Ovary (tissue), 9 donors: ENCODE data around the gene LANCL2. TPM values are rescaled to one million over a fixed set of nuclear protein-coding genes. Genes with fewer than 3 reads are reported as not detected.

Experiments used
- DNase-seq, 5 donors: peaks; one replicate each; pipeline ENCODE4 v3.0.0-alpha.2; 2019 to 2020
- H3K27ac ChIP-seq, 2 donors: fragments of 200-600 bp; one replicate each; pipeline versions ENCODE4 v1.5.1 to v1.8.0; 2019 to 2022
- H3K27me3 ChIP-seq: fragments of 200-600 bp; one replicate; pipeline ENCODE4 v1.8.0; 2022
- H3K36me3 ChIP-seq: fragments of 200-600 bp; sonication (generic); one replicate; pipeline ENCODE4 v1.5.1; 2019
- H3K4me1 ChIP-seq: one replicate; pipeline ENCODE4 v1.8.1; 2013; ENCODE audit warnings: mild to moderate bottlenecking, moderate library complexity; ENCODE audit not compliant: insufficient read depth
- H3K4me3 ChIP-seq: fragments of 200-600 bp; sonication (generic); one replicate; pipeline ENCODE4 v1.5.1; 2017
- H3K9me3 ChIP-seq, 2 donors: fragments of 200-600 bp in 1 of 2; sonication (generic) in 1 of 2; one replicate each; pipeline versions ENCODE4 v1.5.1 to v1.8.1; 2013 to 2019; ENCODE audit warnings: mild to moderate bottlenecking in 1 of 2, moderate library complexity in 1 of 2
- EP300 ChIP-seq: sonication (generic); formaldehyde crosslinking; IDR thresholded peaks from one replicate; pipeline ENCODE4 v1.6.1; 2017; ENCODE audit warnings: antibody characterized with exemption
- POLR2A ChIP-seq: fragments of 450-650 bp; IDR thresholded peaks from one replicate; pipeline ENCODE4 v1.6.1; 2017; ENCODE audit warnings: antibody characterized with exemption, mild to moderate bottlenecking, moderate library complexity
- WGBS, 3 donors: extraction: QIAGEN DNeasy Blood & Tissue Kit in 1 of 3; methylation state at CpG; one replicate each; pipeline versions ENCODE4 v1.1.5 to v1.1.7; 2013 to 2017; 5-methylcytosine and 5-hydroxymethylcytosine counted together
- intact Hi-C, 4 donors: fragments of 100-400 bp; cut with DNase I; formaldehyde crosslinking; loops; one replicate each; pipeline versions ENCODE4 v1.11.0 to v1.15.1; 2022 to 2023
- polyA plus RNA-seq, 2 donors: library from polyadenylated mRNA; stranded (reverse); fragments of 200-250 nt in 1 of 2; fragments of 350-450 nt in 1 of 2; fragmentation: Illumina TruSeq in 1 of 2; extraction: RNeasy Lipid Tissue Mini Kit (QIAGEN cat#74804) in 1 of 2; gene quantifications; one replicate each; pipeline ENCODE4 v1.2.3, GENCODE V29; 2013 to 2014
- total RNA-seq, 7 donors: library from RNA; depleted of rRNA in 2 of 7; stranded (reverse); fragments of >200 nt in 2 of 7; fragmentation: NEBNext Ultra II Directional in 3 of 7; extraction: Animal tissue kit (Norgen Biotek cat#: 25700) in 3 of 7; gene quantifications; one replicate each; pipeline versions ENCODE4 v1.1.0 to v1.2.4, GENCODE V29; 2016 to 2023
- TF ChIP-seq, protein P1 (sequence below), 3 donors: fragments of 450-650 bp in 2 of 3; fragments of 200-600 bp in 1 of 3; IDR thresholded peaks; one replicate each; pipeline versions ENCODE4 v1.5.1 to v1.8.0; 2016 to 2022; ENCODE audit warnings: antibody characterized with exemption in 3 of 3, mild to moderate bottlenecking in 1 of 3
- donor health status: DM: no; HTN: no; CAD: no; lungs with moderate emphysema.
- donor health status: DM: no; HTN: no; CAD: no.
- donor health status: Bipolar disorder and iron deficiency.
- donor health status: DM: yes; HTN: yes; CAD: no.
- donor health status: DM: no; HTN: no; CAD: no.
- donor health status: DM: yes; HTN: yes; CAD: no.

LANCL2 gene
- total and polyA plus RNA-seq, 9 donors: 7.5 to 20.4 (median 16.8) TPM

DNA sequence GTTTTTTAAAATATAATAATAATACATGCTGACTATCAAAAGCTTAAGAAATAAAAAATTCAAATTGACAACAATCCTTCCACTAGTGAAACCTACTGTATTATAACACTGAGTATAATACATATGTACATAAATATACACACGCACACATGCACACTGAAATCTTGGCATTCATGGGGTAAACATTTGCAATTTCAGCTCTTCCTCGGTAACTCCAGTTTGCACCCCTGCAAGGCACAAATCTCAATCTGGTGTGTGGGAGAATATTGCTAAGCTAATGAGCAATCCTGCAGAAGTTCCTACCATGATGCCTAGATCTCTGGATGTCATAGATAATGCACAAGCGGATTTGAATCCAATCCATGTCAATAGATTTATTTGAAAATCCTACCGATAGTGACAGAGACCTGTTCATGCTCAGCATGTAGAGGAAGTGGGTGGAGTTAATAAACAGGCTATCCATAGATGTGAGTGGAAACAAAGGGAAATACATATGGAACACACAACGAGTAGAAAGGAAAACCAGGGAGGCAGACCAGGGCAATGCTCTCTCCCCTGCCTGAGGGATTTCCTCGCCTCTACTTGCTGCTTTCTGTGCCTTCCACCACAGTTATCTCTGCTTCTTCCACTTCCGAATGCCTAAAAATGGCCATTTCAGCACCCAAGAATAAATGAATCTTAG, 38.1 kb upstream of the LANCL2 start:
- no peaks in the 10 kb centered on the region for H3K36me3 ChIP-seq
- H3K9me3 ChIP-seq: no peaks in the 10 kb centered on the region
- H3K27ac ChIP-seq: no peak overlapping the region
- peaks cover 11% of the 10 kb centered on the region for H3K4me1 ChIP-seq
- no peaks in the 10 kb centered on the region for H3K27me3 ChIP-seq
- 38 to 57% (median 40%) methylated on average over 7 of the region's 7 CpGs for WGBS, 3 donors
- TF ChIP-seq, protein P1, sequence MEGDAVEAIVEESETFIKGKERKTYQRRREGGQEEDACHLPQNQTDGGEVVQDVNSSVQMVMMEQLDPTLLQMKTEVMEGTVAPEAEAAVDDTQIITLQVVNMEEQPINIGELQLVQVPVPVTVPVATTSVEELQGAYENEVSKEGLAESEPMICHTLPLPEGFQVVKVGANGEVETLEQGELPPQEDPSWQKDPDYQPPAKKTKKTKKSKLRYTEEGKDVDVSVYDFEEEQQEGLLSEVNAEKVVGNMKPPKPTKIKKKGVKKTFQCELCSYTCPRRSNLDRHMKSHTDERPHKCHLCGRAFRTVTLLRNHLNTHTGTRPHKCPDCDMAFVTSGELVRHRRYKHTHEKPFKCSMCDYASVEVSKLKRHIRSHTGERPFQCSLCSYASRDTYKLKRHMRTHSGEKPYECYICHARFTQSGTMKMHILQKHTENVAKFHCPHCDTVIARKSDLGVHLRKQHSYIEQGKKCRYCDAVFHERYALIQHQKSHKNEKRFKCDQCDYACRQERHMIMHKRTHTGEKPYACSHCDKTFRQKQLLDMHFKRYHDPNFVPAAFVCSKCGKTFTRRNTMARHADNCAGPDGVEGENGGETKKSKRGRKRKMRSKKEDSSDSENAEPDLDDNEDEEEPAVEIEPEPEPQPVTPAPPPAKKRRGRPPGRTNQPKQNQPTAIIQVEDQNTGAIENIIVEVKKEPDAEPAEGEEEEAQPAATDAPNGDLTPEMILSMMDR (IDR thresholded peaks at IDR 0.05): no peak
- TF ChIP-seq POLR2A (no peak), EP300 (no peak)
- H3K4me3 ChIP-seq: no peak overlapping the region
- intact Hi-C loops: no loop called here
- DNase-seq: no peak

DNA sequence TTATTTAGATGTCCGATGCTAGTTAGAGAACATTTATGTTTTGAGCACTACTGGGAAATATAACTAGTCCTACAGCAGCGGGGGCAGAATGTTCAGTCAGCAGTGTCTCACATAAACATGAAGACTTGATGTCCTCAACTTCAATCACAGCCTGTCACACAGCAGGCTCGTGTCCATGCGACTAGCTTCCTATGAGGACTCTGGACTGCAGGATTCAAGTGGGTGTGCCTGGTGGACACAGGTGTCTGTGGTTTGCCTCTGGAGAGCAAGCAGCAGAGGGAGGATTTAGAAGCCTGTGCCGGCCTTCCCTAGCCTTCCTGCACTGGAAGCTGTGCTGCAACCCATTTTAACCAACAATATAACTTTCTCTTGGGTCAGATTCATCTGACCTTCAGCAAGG, 30.0 kb upstream of the LANCL2 start:
- H3K9me3 ChIP-seq: no peaks in the 10 kb centered on the region
- DNase-seq: no peak
- no peaks in the 10 kb centered on the region for H3K36me3 ChIP-seq

DNA sequence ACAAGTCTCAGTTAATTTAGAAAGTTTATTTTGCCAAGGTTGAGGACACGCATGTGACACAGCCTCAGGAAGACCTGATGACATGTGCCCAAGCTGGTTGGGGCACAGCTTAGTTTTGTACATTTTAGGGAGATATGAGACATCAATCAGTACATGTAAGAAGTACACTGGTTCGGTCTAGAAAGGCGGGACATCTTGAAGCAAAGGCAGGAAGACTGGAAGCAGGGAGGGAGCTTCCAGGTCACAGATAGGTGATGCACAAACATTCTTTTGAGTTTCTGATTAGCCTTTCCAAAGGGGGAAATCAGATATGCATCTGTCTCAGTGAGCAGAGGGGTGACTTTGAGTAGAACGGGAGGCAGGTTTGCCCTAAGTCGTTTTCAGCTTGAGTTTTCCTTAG, 29.4 kb upstream of the LANCL2 start:
- DNase-seq: no peak
- intact Hi-C loops: no loop called here

More for the DNA sequence above, 30.0 kb upstream of the LANCL2 start:
- intact Hi-C loops: no loop called here
- Histone ChIP-seq H3K27ac (no peak overlapping the region), H3K27me3 (no peaks in the 10 kb centered on the region), H3K4me1 (no peaks in the 10 kb centered on the region), H3K4me3 (no peak overlapping the region)
- 87 to 89% (median 87%) methylated on average over 5 of the region's 5 CpGs for WGBS, 3 donors
- TF ChIP-seq EP300: no peak
- TF ChIP-seq, protein P1 (IDR thresholded peaks at IDR 0.05): no peak
- TF ChIP-seq POLR2A: no peak

DNA sequence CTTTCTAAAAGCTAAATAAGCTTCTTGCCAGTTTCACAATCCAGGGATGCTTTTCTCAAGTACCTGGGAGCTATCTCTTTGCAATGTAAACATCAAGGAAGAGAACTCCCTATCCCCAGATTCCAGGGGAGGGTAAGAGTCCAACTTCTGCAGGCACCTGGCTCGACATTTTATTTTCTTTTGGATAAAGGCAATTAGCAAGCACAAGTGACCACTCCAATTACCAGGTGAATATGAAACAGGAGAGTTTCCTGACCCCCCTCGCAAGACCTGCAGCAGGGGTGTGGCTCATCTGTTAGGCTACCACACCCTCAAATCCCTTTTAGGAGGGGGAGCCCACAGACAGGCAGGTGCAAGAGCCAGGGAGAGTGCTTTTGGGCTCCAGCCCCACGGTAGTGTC, 28.6 kb upstream of the LANCL2 start:
- DNase-seq: no peak
- Histone ChIP-seq H3K27me3 (no peaks in the 10 kb centered on the region), H3K9me3 (no peaks in the 10 kb centered on the region), H3K27ac (no peak overlapping the region), H3K36me3 (no peaks in the 10 kb centered on the region), H3K4me3 (no peak overlapping the region), H3K4me1 (no peaks in the 10 kb centered on the region)
- WGBS, 3 donors: 67 to 82% (median 69%) methylated on average over 3 of the region's 3 CpGs
- no peak for TF ChIP-seq EP300
- TF ChIP-seq, protein P1 (IDR thresholded peaks at IDR 0.05): no peak
- TF ChIP-seq POLR2A: no peak
- intact Hi-C loops: no loop called here

More for the DNA sequence above, 29.4 kb upstream of the LANCL2 start:
- no peaks in the 10 kb centered on the region for H3K9me3 ChIP-seq
- H3K27me3 ChIP-seq: no peaks in the 10 kb centered on the region
- TF ChIP-seq, protein P1 (IDR thresholded peaks at IDR 0.05): no peak
- TF ChIP-seq EP300 (no peak), POLR2A (no peak)
- H3K36me3 ChIP-seq: no peaks in the 10 kb centered on the region
- H3K4me3 ChIP-seq: no peak overlapping the region
- no peak overlapping the region for H3K27ac ChIP-seq
- H3K4me1 ChIP-seq: no peaks in the 10 kb centered on the region
- 84 to 85% (median 84%) methylated on average over 5 of the region's 5 CpGs for WGBS, 3 donors
